Right cardiac atrium (tissue), 5 donors: ENCODE data around the gene TRIM49D2. TPM values are rescaled to one million over a fixed set of nuclear protein-coding genes. Genes with fewer than 3 reads are reported as not detected.
A peak's percentile ranks its signal among the peaks of the same experiment; 100 is the strongest.
"Not testable (repeated sequence)": the region's sequence is repeated elsewhere in the genome, so short reads cannot be mapped to it uniquely, and the experiment has no call there.

Experiments
- ATAC-seq, 2 donors: fragments of 200-7000 bp; cut with Tn5 transposase; one replicate each; pipeline versions ENCODE4 v1.8.0 to v1.9.1; 2020; ENCODE audit warnings: moderate library complexity in 2 of 2, mild to moderate bottlenecking in 1 of 2
- DNase-seq, 3 donors: peaks; one replicate each; pipeline ENCODE4 v3.0.0-alpha.2; 2020
- H3K27ac ChIP-seq: one replicate; pipeline ENCODE4 v1.5.1; 2013; ENCODE audit warnings: mild to moderate bottlenecking, low read length, control low read depth, moderate library complexity
- H3K27me3 ChIP-seq: one replicate; pipeline ENCODE4 v1.6.1; 2013; ENCODE audit not compliant: control insufficient read depth, insufficient read depth
- H3K4me1 ChIP-seq: one replicate; pipeline ENCODE4 v1.6.1; 2013; ENCODE audit warnings: low read length; ENCODE audit not compliant: control insufficient read depth, insufficient read depth
- H3K4me3 ChIP-seq: one replicate; pipeline ENCODE4 v1.5.1; 2013; ENCODE audit warnings: low read length, control low read depth
- H3K9me3 ChIP-seq: one replicate; pipeline ENCODE4 v1.6.1; 2013; ENCODE audit warnings: low read length; ENCODE audit not compliant: control insufficient read depth
- WGBS: extraction: QIAGEN DNeasy Blood & Tissue Kit; methylation state at CpG from one replicate; pipeline ENCODE4 v1.1.7; 2013; 5-methylcytosine and 5-hydroxymethylcytosine counted together
- intact Hi-C, 4 donors: fragments of 100-400 bp; cut with DNase I; formaldehyde crosslinking; loops; one replicate each; pipeline versions ENCODE4 v1.11.0 to v1.14.0; 2022 to 2023
- long read RNA-seq, 4 donors: library from polyadenylated mRNA; unstranded; transcript quantifications; one replicate each; pipeline ENCODE4 v2.0.0, GENCODE V29; 2020 to 2021
- polyA plus RNA-seq: library from polyadenylated mRNA; stranded (reverse); fragments of 200-250 nt; gene quantifications from one replicate; pipeline ENCODE4 v1.2.3, GENCODE V29; 2013
- total RNA-seq, 4 donors: library from RNA; stranded (reverse); fragmentation: NEBNext Ultra II Directional; extraction: Animal tissue kit (Norgen Biotek cat#: 25700); gene quantifications; one replicate each; pipeline ENCODE4 v1.2.1, GENCODE V29; 2021
- donor health status: healthy with polysubstance abuse.
- donor health status: DM: no; HTN: yes; CAD: no.
- donor health status: DM: no; HTN: no; CAD: no.
- donor health status: DM: no; HTN: yes; CAD: no; lungs with severe emphysema.
- donor health status: DM: yes; HTN: yes; CAD: no.

TRIM49D2 gene
- not detected for total RNA-seq
- polyA plus RNA-seq, result not detected
- long read RNA-seq, donor 1, result 0 reads
- long read RNA-seq, donor 2, result 0 reads
- long read RNA-seq, donor 3, result 0 reads
- long read RNA-seq, donor 4, result 0 reads

DNA sequence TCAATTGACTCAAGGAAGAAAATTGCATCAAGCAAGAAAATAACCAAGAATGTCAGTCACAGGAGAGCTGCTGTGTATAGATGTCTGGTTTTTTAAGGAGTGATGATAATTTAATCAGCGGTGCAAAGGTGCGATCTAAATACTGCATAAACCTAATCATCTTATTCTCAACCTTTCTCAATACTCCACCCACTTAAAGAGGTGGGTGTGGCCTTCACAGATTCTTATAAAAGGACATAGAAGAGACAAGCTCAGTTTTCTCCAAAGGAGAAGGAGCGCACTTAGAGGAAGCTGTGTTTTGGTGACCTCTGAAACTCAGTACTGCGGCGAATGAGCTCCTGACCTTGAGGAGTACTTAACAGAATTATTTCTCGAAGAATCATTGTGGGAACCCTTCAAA is at the start of gene TRIM49D2:
Gene TRIM49D2, plus strand, starts transcription at position 301 of the 400 bp plus-strand sequence. CDS start 2,698 bp downstream, outside the sequence.
- H3K9me3 ChIP-seq, DNase-seq, H3K27me3 ChIP-seq, H3K4me3 ChIP-seq, ATAC-seq, H3K27ac ChIP-seq, intact Hi-C loops, H3K4me1 ChIP-seq: not testable (repeated sequence)
- 83% methylated on average over 2 of the region's 6 CpGs for WGBS

GRCh38 chr11:89877511-89877910 is 46.4 kb upstream of the TRIM49D2 start:
- H3K27ac ChIP-seq, H3K27me3 ChIP-seq, H3K4me3 ChIP-seq, H3K4me1 ChIP-seq, intact Hi-C loops, H3K9me3 ChIP-seq, DNase-seq, ATAC-seq: not testable (repeated sequence)
- 88% methylated on average over 6 of the region's 6 CpGs for WGBS

GRCh38 chr11:89893245-89893644 is 30.6 kb upstream of the TRIM49D2 start:
- H3K27me3 ChIP-seq, H3K4me3 ChIP-seq, ATAC-seq, DNase-seq, intact Hi-C loops, H3K4me1 ChIP-seq, H3K27ac ChIP-seq, H3K9me3 ChIP-seq: not testable (repeated sequence)
- WGBS, result 77% methylated on average over 2 of the region's 3 CpGs

DNA sequence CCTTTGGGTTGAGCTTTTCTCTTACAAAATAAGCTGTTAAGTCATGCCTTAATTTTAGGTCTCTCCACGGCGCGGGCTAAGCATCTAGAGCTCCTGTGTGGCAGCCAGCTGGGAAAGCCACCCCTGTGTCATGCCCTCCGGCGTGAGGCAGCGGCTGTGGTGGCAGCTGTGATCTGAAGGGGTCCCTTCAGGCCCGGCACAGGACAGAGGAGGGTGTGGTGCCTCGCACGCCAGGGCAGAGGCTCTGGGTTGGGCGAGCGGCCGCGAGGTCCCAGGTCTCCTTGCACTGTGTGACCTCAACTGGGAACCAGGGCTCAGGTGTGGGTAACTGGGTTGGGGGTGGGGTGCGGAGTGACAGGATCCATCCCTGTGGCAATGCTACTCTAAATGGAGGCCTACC is 23.1 kb upstream of the TRIM49D2 start:
- 92% methylated on average over 8 of the region's 14 CpGs for WGBS
- intact Hi-C loops, H3K27me3 ChIP-seq, H3K9me3 ChIP-seq, H3K4me3 ChIP-seq, DNase-seq, H3K4me1 ChIP-seq, H3K27ac ChIP-seq: not testable (repeated sequence)
- peak in 1 of 2 donors; percentile 29 for ATAC-seq

DNA sequence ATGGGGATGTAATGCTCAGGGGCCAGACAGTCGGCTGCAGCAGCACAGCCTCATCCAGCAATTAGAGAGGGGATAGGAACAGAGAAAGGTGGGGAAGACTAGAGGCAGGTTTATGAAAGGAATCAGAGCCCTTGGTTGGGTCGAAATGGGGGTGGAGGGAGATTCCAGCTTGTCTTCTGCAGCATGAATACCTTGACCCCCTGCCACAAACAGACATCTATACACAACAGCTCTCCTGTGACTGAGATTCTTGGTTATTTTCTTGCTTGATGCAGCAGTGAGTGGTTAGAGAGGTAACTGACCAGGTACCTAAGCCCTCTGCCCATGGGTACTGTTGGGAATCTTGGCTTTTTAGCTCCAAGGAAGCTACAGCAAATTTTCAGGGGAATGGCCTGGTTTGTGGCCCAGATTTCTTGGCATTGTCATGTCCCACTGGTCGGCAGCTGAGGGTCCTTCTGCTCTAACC is 1.6 kb upstream of the TRIM49D2 start, which contains the start of gene TRIM49D1:
Gene TRIM49D1, minus strand, starts transcription at position 51 of the 466 bp plus-strand sequence. CDS start 4,535 bp downstream, outside the sequence.
- no peaks in the 10 kb centered on the region for H3K27me3 ChIP-seq
- 49% methylated on average over 3 of the region's 3 CpGs for WGBS
- intact Hi-C loops, result no loop called here
- no peak within 1 kb of the TSS for H3K27ac ChIP-seq
- H3K4me3 ChIP-seq, result no peak within 1 kb of the TSS
- no peaks in the 10 kb centered on the region for H3K9me3 ChIP-seq
- no peaks in the 10 kb centered on the region for H3K4me1 ChIP-seq
- no peak for DNase-seq
- ATAC-seq, result no peak

DNA sequence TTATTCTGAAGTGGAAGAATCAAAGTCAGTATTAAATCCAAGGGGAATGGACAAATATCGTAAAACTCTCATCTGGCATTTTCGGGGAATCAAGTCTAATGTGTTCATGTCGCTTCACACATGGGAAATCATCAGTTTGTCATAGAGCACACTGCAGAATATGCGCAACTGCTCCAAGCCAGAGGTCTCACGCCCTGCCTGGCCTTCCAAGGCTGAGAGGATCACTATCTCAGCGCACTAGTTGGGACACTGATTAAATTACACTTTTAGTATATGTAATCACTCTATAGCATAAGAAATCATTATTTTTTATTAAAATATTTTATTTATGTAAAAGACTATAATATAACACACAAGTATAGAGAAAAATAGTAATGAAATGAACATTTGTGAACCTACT is 37.0 kb downstream of the TRIM49D2 start:
- H3K4me1 ChIP-seq, H3K9me3 ChIP-seq, H3K27me3 ChIP-seq, H3K4me3 ChIP-seq, H3K27ac ChIP-seq, intact Hi-C loops, ATAC-seq: not testable (repeated sequence)
- peak in 1 of 3 donors; percentile 5 for DNase-seq
- WGBS, result 88% methylated on average over 4 of the region's 6 CpGs

DNA sequence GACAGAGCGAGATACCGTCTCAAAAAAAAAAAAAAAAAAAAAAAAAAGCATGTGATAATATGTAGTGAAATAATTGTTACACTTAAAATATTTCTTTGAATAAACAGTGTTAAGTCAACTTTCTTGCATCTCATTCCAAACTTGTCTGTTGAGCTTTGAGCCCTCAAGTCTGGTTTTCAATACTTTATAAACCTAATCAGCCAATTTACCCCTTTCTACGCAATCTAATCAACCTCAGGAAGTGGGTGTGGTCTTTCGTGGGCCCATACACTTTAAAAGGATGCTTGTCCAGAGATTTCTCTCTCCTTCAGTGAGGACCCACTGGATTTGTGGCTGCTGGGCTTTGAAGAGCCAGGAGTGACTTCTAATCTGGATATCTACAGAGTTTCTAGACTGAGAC is 41.9 kb downstream of the TRIM49D2 start, which contains the start of gene TRIM64:
Gene TRIM64, plus strand, starts transcription at position 301 of the 400 bp plus-strand sequence. CDS start 2,467 bp downstream, outside the sequence.
- WGBS, result no CpG with 5 or more reads among the region's 4 CpGs
- DNase-seq, H3K27ac ChIP-seq, H3K4me1 ChIP-seq, ATAC-seq, H3K9me3 ChIP-seq, intact Hi-C loops, H3K4me3 ChIP-seq, H3K27me3 ChIP-seq: not testable (repeated sequence)

Other genes starting within 250 kb of the TRIM49D2 start
- gene TRIM77, start 213.8 kb upstream of the TRIM49D2 start, total RNA-seq, result not detected
- gene TRIM77, start 213.8 kb upstream of the TRIM49D2 start, polyA plus RNA-seq, result not detected
- gene TRIM49, start 115.5 kb upstream of the TRIM49D2 start, total RNA-seq, result not detected
- not detected for gene TRIM49, start 115.5 kb upstream of the TRIM49D2 start, polyA plus RNA-seq
- gene TRIM64B, start 45.6 kb upstream of the TRIM49D2 start, total RNA-seq, result not detected
- not detected for gene TRIM64B, start 45.6 kb upstream of the TRIM49D2 start, polyA plus RNA-seq
- gene TRIM49D1, start 1.8 kb upstream of the TRIM49D2 start, total RNA-seq, result not detected
- not detected for gene TRIM49D1, start 1.8 kb upstream of the TRIM49D2 start, polyA plus RNA-seq
- not detected for gene TRIM64, start 42.0 kb downstream of the TRIM49D2 start, total RNA-seq
- not detected for gene TRIM64, start 42.0 kb downstream of the TRIM49D2 start, polyA plus RNA-seq
- gene TRIM49C, start 107.0 kb downstream of the TRIM49D2 start, total RNA-seq, result not detected
- not detected for gene TRIM49C, start 107.0 kb downstream of the TRIM49D2 start, polyA plus RNA-seq
- not detected for gene UBTFL1, start 161.9 kb downstream of the TRIM49D2 start, total RNA-seq
- not detected for gene UBTFL1, start 161.9 kb downstream of the TRIM49D2 start, polyA plus RNA-seq
- 1 to 10 TPM; 1.0 to 2.3 (median 1.7) TPM for gene NAALAD2, start 210.6 kb downstream of the TRIM49D2 start, total RNA-seq
- gene NAALAD2, start 210.6 kb downstream of the TRIM49D2 start, polyA plus RNA-seq, result 2.0 TPM